Kidney (tissue), 14 donors: ENCODE results near the gene MACROD1. TPM values are rescaled to one million over a fixed set of nuclear protein-coding genes. Genes with fewer than 3 reads are reported as not detected.

Source experiments
- DNase-seq, 5 donors: peaks; one replicate each; pipeline ENCODE4 v3.0.0-alpha.2; 2013 to 2020
- FAIRE-seq: peaks from 2 replicates; lab custom pipeline; 2012; peaks lifted over from hg19 to GRCh38; lab: Jason Lieb, UNC
- H3K27ac ChIP-seq, 2 donors: one replicate each; pipeline ENCODE4 v1.7.0; 2013; ENCODE audit warnings: low read depth in 2 of 2, low read length in 2 of 2, inconsistent platforms in 1 of 2
- H3K27me3 ChIP-seq: one replicate; pipeline ENCODE4 v1.7.1; 2013; ENCODE audit warnings: low read length, inconsistent platforms; ENCODE audit not compliant: control insufficient read depth, insufficient read depth
- H3K36me3 ChIP-seq, 3 donors: one replicate each; pipeline versions ENCODE4 v1.7.0 to v1.7.1; 2013; ENCODE audit warnings: low read length in 3 of 3, control low read depth in 1 of 3, inconsistent platforms in 1 of 3; ENCODE audit not compliant: insufficient read depth in 3 of 3, control insufficient read depth in 2 of 3
- H3K4me1 ChIP-seq, 3 donors: one replicate each; pipeline versions ENCODE4 v1.7.0 to v1.7.1; 2013; ENCODE audit warnings: low read length in 3 of 3, inconsistent platforms in 1 of 3, low read depth in 1 of 3; ENCODE audit not compliant: control insufficient read depth in 2 of 3, insufficient read depth in 2 of 3
- H3K4me3 ChIP-seq, 3 donors: one replicate each; pipeline versions ENCODE4 v1.7.0 to v1.8.1; 2013; ENCODE audit warnings: low read length in 3 of 3, control low read depth in 1 of 3, inconsistent platforms in 1 of 3
- H3K9ac ChIP-seq, 3 donors: one replicate each; pipeline versions ENCODE4 v1.7.0 to v1.7.1; 2013; ENCODE audit warnings: low read length in 3 of 3, control low read depth in 1 of 3, inconsistent platforms in 1 of 3
- H3K9me3 ChIP-seq, 3 donors: one replicate each; pipeline versions ENCODE4 v1.7.0 to v1.7.1; 2013; ENCODE audit warnings: low read length in 3 of 3, control low read depth in 1 of 3, inconsistent platforms in 1 of 3; ENCODE audit not compliant: control insufficient read depth in 2 of 3, insufficient read depth in 1 of 3
- CTCF ChIP-seq: IDR thresholded peaks from 3 replicates; pipeline ENCODE4 v1.5.1; 2012; ENCODE audit warnings: mild to moderate bottlenecking, moderate library complexity, borderline replicate concordance; ENCODE audit not compliant: insufficient read depth; ENCODE audit errors: extremely low read depth
- intact Hi-C: fragments of 100-400 bp; cut with DNase I; formaldehyde crosslinking; loops from one replicate; pipeline ENCODE4 v1.11.1; 2022
- polyA plus RNA-seq: library from polyadenylated mRNA; stranded (reverse); fragments of 350-450 nt; fragmentation: Illumina TruSeq; extraction: RNeasy Lipid Tissue Mini Kit (QIAGEN cat#74804); gene quantifications from one replicate; pipeline ENCODE4 v1.2.3, GENCODE V29; 2014; ENCODE audit warnings: low read depth, low replicate concordance; ENCODE audit not compliant: insufficient read depth
- total RNA-seq: library from RNA; stranded (reverse); fragmentation: NEBNext Ultra II Directional; extraction: Animal tissue kit (Norgen Biotek cat#: 25700); gene quantifications from one replicate; pipeline ENCODE4 v1.2.1, GENCODE V29; 2021
- donor health status: control.
- donor health status: control.
- donor health status: control.
- donor health status: control.
- donor health status: control.
- donor health status: DM: yes; HTN: yes; CAD: no.
- donor health status: Normal renal cell carcinoma (clear cell type).

The MACROD1 gene
- total and polyA plus RNA-seq, 2 donors from 2014 or later, result 27.8 to 176 TPM

GRCh38 chr11:63997104-63997700, 168.7 kb downstream of the MACROD1 start:
- intact Hi-C loops, result no loop called here
- no peaks in the 10 kb centered on the region for H3K27me3 ChIP-seq
- peaks cover 0 to 14% (median 0%) of the 10 kb centered on the region in 3 donors for H3K4me1 ChIP-seq
- H3K9me3 ChIP-seq, result no peaks in the 10 kb centered on the region
- H3K36me3 ChIP-seq, result peaks cover 0 to 8% (median 7%) of the 10 kb centered on the region in 3 donors
- no peak for TF ChIP-seq CTCF
- H3K9ac ChIP-seq, result no peak overlapping the region
- no peak overlapping the region for H3K4me3 ChIP-seq
- no peak overlapping the region for H3K27ac ChIP-seq
- no peak for FAIRE-seq
- peak in 1 of 5 donors; percentile 69 for DNase-seq

- FAIRE-seq (no peak), DNase-seq (peak in 1 of 5 donors; percentile 74)
- Histone ChIP-seq H3K27ac (no peak overlapping the region), H3K4me3 (no peak overlapping the region), H3K4me1 (peaks cover 0 to 8% (median 0%) of the 10 kb centered on the region in 3 donors), H3K27me3 (no peaks in the 10 kb centered on the region), H3K9ac (no peak overlapping the region), H3K9me3 (no peaks in the 10 kb centered on the region), H3K36me3 (peaks cover 0 to 10% (median 7%) of the 10 kb centered on the region in 3 donors)
- intact Hi-C loops, result no loop called here
- TF ChIP-seq CTCF, result no peak
These were observed 169.4 kb downstream of the MACROD1 start for GRCh38 chr11:63996512-63996911.

- intact Hi-C loops, result no loop called here
- H3K27ac ChIP-seq, result no peak overlapping the region
- no peak for FAIRE-seq
These were observed 171.9 kb downstream of the MACROD1 start for GRCh38 chr11:63993993-63994392.

More at GRCh38 chr11:63993993-63994392, 171.9 kb downstream of the MACROD1 start:
- no peak overlapping the region for H3K9ac ChIP-seq
- H3K36me3 ChIP-seq, result peaks cover 0 to 23% (median 9%) of the 10 kb centered on the region in 3 donors
- H3K4me3 ChIP-seq, result no peak overlapping the region
- no peaks in the 10 kb centered on the region for H3K9me3 ChIP-seq
- peaks cover 0 to 2% (median 0%) of the 10 kb centered on the region in 3 donors for H3K4me1 ChIP-seq
- no peak for TF ChIP-seq CTCF
- no peak for DNase-seq
- H3K27me3 ChIP-seq, result no peaks in the 10 kb centered on the region
